ENCODE results near the gene EGFL8. TPM values are rescaled to one million over a fixed set of nuclear protein-coding genes. Genes with fewer than 3 reads are reported as not detected.

Gene EGFL8
- total RNA-seq, 1 donor from 2014 or later = 3.8 TPM

- Mint-ChIP-seq H3K36me3 (peaks cover 22% of the 10 kb centered on the region), H3K9me3 (no peaks in the 10 kb centered on the region), H3K27ac (peak overlapping the region; percentile 93), H3K27me3 (ENCODE audit: insufficient read depth, low read depth) (peaks cover 19% of the 10 kb centered on the region), H3K4me1 (peaks cover 43% of the 10 kb centered on the region), H3K4me3 (peak overlapping the region; percentile 100)
- no peak overlapping the region for H3K27ac ChIP-seq
- peak; percentile 84 for DNase-seq (ENCODE audit: low spot score)
- peaks cover 9% of the 10 kb centered on the region for H3K79me2 ChIP-seq (ENCODE audit: low read depth)
- H3K9ac ChIP-seq = peak overlapping the region; percentile 35
- peaks cover 5% of the 10 kb centered on the region for H4K20me1 ChIP-seq (ENCODE audit: low read depth)
- peak overlapping the region; percentile 65 for H3K4me3 ChIP-seq
- H3K36me3 ChIP-seq = no peaks in the 10 kb centered on the region
- H3K27me3 ChIP-seq = peaks cover 36% of the 10 kb centered on the region
- peaks cover 18% of the 10 kb centered on the region for H3K4me1 ChIP-seq
- TF ChIP-seq EZH2 (IDR thresholded peaks at IDR 0.05) = no peak
- TF ChIP-seq EZH2phosphoT487 (IDR thresholded peaks at IDR 0.05) = no peak
- TF ChIP-seq, protein P1, sequence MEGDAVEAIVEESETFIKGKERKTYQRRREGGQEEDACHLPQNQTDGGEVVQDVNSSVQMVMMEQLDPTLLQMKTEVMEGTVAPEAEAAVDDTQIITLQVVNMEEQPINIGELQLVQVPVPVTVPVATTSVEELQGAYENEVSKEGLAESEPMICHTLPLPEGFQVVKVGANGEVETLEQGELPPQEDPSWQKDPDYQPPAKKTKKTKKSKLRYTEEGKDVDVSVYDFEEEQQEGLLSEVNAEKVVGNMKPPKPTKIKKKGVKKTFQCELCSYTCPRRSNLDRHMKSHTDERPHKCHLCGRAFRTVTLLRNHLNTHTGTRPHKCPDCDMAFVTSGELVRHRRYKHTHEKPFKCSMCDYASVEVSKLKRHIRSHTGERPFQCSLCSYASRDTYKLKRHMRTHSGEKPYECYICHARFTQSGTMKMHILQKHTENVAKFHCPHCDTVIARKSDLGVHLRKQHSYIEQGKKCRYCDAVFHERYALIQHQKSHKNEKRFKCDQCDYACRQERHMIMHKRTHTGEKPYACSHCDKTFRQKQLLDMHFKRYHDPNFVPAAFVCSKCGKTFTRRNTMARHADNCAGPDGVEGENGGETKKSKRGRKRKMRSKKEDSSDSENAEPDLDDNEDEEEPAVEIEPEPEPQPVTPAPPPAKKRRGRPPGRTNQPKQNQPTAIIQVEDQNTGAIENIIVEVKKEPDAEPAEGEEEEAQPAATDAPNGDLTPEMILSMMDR (IDR thresholded peaks at IDR 0.05) = peak; percentile 58
- H3K4me2 ChIP-seq = peak overlapping the region; percentile 86
- no peaks in the 10 kb centered on the region for H3K9me3 ChIP-seq (ENCODE audit: low read depth)
- peaks cover 18% of the 10 kb centered on the region for H3F3A ChIP-seq (ENCODE audit: low read depth)
- no peak overlapping the region for H2AFZ ChIP-seq (replicated peaks)
Observed at GRCh38 chr6:32154514-32155161, 9.8 kb upstream of the EGFL8 start.

DNA sequence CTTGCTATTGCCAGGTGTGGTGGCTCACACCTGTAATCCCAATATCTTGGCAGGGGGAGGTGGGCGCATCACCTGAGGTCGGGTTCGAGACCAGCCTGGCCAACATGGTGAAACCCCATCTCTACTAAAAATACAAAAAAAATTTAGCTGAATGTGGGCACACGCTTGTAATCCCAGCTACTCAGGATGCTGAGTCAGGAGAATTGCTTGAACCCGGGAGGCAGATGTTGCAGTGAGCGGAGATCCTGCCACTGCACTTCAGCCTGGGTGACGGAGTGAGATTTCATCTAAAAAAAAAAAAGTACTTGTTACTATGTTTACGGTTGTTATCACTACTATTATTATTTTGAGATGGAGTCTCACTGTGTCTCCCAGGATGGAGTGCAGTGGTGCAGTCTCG is 7.5 kb upstream of the EGFL8 start:
- H3K9me3 ChIP-seq (ENCODE audit: low read depth) = no peaks in the 10 kb centered on the region
- no peak overlapping the region for H2AFZ ChIP-seq (replicated peaks)
- DNase-seq (ENCODE audit: low spot score) = no peak
- no peak overlapping the region for H3K27ac Mint-ChIP-seq
- no peak overlapping the region for H3K27ac ChIP-seq
- peaks cover 9% of the 10 kb centered on the region for H3K79me2 ChIP-seq (ENCODE audit: low read depth)
- TF ChIP-seq EZH2phosphoT487 (IDR thresholded peaks at IDR 0.05) (no peak), EZH2 (IDR thresholded peaks at IDR 0.05) (no peak)
- TF ChIP-seq, protein P1 (IDR thresholded peaks at IDR 0.05) = no peak
- H3K36me3 ChIP-seq = no peaks in the 10 kb centered on the region
- peaks cover 18% of the 10 kb centered on the region for H3K36me3 Mint-ChIP-seq
- peaks cover 15% of the 10 kb centered on the region for H3K27me3 Mint-ChIP-seq (ENCODE audit: insufficient read depth, low read depth)
- no peak overlapping the region for H3K4me3 Mint-ChIP-seq
- H3K4me1 Mint-ChIP-seq = peaks cover 29% of the 10 kb centered on the region
- peaks cover 5% of the 10 kb centered on the region for H4K20me1 ChIP-seq (ENCODE audit: low read depth)
- H3K4me3 ChIP-seq = no peak overlapping the region
- H3F3A ChIP-seq (ENCODE audit: low read depth) = peaks cover 6% of the 10 kb centered on the region
- H3K4me1 ChIP-seq = peaks cover 13% of the 10 kb centered on the region
- H3K9me3 Mint-ChIP-seq = no peaks in the 10 kb centered on the region
- peaks cover 14% of the 10 kb centered on the region for H3K27me3 ChIP-seq
- no peak overlapping the region for H3K9ac ChIP-seq
- H3K4me2 ChIP-seq = no peak overlapping the region

DNA sequence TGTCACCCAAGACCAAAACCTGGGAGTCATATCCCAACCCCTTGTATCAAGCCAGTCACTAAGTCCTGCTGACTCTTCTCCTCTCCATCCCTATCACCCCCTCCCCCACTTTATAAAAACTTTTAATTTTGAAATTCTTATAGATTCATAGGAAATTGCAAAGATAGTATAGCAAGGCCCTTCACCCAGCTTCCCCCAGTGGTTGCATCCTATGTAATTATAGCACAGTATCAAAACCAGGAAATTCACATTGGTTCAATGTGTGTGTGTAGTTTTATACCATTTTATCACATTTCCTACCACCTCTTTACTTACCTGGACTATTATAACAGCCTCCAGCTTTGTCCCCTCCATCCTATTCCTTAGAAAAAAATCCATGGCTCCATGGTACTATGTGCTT is 6.3 kb upstream of the EGFL8 start:
- Mint-ChIP-seq H3K27ac (no peak overlapping the region), H3K27me3 (ENCODE audit: insufficient read depth, low read depth) (peaks cover 10% of the 10 kb centered on the region), H3K9me3 (no peaks in the 10 kb centered on the region), H3K4me3 (no peak overlapping the region), H3K36me3 (peaks cover 26% of the 10 kb centered on the region), H3K4me1 (peaks cover 18% of the 10 kb centered on the region)
- no peak overlapping the region for H3K4me3 ChIP-seq
- H2AFZ ChIP-seq (replicated peaks) = no peak overlapping the region
- no peaks in the 10 kb centered on the region for H3K9me3 ChIP-seq (ENCODE audit: low read depth)
- H3K4me2 ChIP-seq = no peak overlapping the region
- no peak overlapping the region for H3K9ac ChIP-seq
- H3K79me2 ChIP-seq (ENCODE audit: low read depth) = peaks cover 9% of the 10 kb centered on the region
- no peaks in the 10 kb centered on the region for H3F3A ChIP-seq (ENCODE audit: low read depth)
- DNase-seq (ENCODE audit: low spot score) = no peak
- peaks cover 5% of the 10 kb centered on the region for H4K20me1 ChIP-seq (ENCODE audit: low read depth)
- H3K27ac ChIP-seq = no peak overlapping the region
- no peaks in the 10 kb centered on the region for H3K36me3 ChIP-seq
- H3K27me3 ChIP-seq = peaks cover 2% of the 10 kb centered on the region
- TF ChIP-seq EZH2phosphoT487 (IDR thresholded peaks at IDR 0.05) = no peak
- TF ChIP-seq EZH2 (IDR thresholded peaks at IDR 0.05) = no peak
- TF ChIP-seq, protein P1 (IDR thresholded peaks at IDR 0.05) = no peak
- peaks cover 2% of the 10 kb centered on the region for H3K4me1 ChIP-seq
